Activated effector memory CD4-positive, alpha-beta T cell treated with Interleukin-2 at 50 U/mL for 16 hours (primary cell): ENCODE measurements around the gene SLC22A23.

Experiments used
- DNase-seq: peaks from one replicate; pipeline ENCODE4 v3.0.0-alpha.2; 2020

The SLC22A23 gene

DNA sequence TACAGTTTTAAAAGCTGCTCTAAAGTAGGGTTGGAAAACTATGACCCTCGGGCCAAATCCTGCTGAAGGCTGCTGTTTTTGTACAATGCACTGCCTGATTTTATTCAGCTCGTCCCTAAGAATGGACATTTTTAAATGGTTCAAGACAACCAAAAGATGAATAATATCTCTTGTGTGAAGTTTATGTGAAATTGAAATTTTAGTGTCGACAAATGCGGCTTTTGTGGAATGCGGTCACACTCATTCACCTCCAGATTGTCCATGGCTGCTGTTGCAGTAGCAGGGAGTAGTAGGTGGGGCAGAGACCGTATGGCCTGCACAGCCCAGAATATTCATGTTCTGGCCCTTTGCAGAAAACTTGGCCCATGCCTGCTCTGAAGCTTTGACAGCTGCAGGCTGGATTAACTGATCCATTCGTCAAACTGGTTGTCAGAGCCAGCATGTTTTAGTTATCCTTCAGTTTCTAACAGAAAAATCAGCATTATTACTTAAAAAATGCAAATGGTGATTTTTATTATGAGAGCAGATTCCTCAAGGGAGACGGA, 106.5 kb downstream of the SLC22A23 start:
- DNase-seq: no peak

DNA sequence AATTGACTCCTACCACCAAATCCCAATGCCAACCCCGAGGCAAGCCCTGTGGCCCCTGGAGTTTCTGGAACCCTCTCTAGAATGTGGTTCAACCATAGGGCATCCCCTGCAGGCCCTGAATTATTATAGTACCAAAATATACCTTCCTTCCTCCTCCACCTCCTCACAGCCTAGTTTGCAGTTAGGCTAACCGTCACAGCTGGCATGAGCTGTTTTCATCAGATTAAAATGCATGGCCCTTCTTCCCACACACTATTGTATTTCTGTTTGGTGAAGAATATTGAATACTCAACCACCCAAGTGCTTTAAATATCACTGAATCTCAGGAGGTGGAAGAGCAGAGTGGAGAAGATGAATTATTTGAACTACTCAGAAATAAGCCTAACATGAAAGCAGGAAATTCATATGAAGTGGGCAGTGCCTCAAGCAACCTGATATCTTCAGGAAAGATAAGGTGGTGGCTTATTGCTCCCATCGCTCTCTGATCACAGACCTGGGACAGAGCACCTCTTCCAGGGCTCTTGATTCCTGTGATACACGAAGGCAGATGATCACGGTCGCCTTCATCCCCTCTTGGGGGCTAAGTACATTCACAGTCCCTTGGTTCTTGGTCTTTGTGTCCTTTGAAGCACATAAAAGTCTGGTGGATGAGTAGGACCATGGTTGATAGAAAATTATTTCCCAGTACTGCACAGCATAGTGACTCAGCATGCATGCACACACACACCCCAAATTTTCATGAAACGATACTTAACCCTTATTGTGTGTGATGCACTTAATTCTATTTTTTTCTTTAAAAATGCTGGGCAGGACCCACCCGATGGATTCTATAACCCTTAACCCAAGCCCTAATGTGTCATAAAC, 107.2 kb downstream of the SLC22A23 start:
- DNase-seq: no peak

DNA sequence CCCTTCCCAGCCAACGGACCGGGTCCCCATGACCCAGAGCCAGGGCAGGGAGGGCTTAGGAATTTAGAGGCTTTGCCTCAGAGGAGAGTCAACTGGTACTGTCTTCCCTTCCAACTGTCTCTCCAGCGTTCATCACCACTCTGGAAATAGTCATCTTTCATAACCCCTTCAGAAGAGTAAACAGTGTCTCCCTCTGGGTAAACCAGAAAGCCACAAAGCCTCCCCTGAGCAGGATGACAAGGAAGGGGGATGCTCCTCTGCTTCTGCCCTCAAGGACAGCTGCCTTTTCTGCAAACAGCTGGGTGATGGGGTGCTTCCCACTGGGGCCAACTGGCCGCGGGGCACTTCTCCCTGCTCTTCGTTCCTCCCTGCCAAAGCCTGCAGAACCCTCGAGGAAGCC, 108.0 kb downstream of the SLC22A23 start:
- DNase-seq: no peak

GRCh38 chr6:3347826-3348225, 109.0 kb downstream of the SLC22A23 start:
- DNase-seq: no peak

- no peak for DNase-seq
Observed at GRCh38 chr6:3347247-3347646, 109.6 kb downstream of the SLC22A23 start.

- DNase-seq: no peak
Observed at GRCh38 chr6:3346476-3346875, 110.4 kb downstream of the SLC22A23 start.

DNA sequence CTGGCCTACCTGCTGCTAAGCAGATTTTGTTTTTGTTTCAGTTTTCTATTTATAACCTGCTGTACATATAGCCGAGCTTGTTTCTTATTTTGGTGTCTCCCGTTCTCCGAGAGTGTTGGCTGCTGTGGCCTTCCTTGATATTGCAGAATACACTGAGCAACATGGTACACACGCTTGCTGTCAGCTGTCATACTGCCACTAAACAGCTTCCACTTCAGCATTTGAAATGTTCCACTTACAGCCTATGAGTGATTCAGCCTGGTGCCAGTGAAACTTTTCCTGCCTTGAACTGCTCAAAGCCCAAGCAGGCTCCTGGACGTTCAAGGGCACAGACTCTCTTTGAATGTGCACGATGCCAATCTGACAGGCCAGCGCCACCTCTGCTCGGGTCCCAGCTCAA, 111.0 kb downstream of the SLC22A23 start:
- no peak for DNase-seq

DNA sequence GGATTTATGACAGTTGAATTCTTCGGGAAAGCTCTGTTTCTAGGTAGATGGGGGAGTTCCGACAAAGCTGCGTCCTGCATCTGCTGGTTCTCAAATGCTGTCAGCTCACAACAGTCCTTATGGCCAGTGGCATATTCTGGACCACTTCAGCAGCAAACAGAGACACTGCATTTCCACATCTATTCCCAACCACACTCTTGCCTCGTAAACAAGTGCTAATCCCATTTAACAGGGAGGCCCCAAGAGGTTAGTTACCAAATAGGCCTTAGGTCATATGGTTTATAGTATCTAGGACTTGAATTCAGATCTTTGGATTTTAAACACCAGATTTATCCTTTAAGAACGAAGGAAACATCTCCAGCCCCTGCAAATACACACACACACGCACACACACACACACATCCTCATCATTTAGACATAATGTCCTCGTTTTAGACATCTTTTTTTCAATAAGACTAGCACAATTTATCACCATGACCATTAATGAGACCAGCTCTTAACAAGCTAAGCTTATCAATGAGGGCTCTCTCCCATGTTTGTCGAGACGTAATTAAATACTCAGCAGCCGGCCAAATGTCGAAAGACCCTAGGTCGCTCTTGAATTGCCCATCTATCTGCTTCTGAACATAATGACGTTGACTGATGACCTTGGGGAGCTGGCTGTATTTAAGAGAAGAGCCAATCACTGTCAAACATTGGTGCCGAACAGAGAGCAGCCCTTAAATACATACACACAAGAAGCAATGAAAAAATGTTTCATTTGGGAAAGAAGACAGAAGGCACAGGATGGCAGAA, 113.6 kb downstream of the SLC22A23 start:
- no peak for DNase-seq

DNA sequence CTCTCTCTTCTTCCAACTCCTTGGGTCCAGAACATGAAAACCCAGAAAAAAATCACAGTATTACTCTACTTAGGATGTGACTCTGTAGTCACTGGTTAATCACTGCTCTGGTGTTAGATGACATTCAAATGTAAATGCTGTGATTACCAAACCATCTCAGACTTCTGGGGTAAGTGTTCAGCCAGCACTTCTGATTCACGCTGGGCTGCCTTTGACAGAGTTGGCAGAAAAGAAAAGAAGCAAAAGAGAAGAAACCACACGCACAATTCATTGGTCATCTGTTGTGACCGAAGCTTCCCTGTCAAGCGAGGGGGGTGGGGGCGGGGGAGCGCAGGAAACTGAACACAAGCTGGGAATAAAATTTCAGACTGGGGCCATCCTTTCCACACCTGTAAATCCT, 115.4 kb downstream of the SLC22A23 start:
- DNase-seq: no peak

GRCh38 chr6:3340894-3341293, 116.0 kb downstream of the SLC22A23 start:
- no peak for DNase-seq

- DNase-seq: no peak
Observed at GRCh38 chr6:3340358-3340802, 116.5 kb downstream of the SLC22A23 start.

DNA sequence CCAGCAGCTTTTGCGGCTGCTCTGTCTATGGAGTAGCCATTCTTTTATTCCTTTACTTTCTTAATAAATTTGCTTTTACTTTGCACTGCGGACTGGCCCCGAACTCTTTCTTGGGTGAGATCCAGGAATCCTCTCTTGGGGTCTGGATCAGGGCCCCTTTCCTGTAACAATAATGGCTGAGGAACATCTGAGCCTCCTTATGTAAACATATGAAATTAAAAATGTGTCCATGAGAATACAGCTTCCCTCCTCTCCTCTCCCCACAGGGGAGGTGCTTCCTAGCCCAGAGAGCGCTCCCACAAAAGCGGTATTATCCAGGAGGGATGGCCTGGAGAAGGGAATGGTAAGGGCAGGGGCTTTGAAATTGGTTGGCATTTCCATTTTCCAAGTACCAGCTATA, 117.0 kb downstream of the SLC22A23 start:
- no peak for DNase-seq

DNA sequence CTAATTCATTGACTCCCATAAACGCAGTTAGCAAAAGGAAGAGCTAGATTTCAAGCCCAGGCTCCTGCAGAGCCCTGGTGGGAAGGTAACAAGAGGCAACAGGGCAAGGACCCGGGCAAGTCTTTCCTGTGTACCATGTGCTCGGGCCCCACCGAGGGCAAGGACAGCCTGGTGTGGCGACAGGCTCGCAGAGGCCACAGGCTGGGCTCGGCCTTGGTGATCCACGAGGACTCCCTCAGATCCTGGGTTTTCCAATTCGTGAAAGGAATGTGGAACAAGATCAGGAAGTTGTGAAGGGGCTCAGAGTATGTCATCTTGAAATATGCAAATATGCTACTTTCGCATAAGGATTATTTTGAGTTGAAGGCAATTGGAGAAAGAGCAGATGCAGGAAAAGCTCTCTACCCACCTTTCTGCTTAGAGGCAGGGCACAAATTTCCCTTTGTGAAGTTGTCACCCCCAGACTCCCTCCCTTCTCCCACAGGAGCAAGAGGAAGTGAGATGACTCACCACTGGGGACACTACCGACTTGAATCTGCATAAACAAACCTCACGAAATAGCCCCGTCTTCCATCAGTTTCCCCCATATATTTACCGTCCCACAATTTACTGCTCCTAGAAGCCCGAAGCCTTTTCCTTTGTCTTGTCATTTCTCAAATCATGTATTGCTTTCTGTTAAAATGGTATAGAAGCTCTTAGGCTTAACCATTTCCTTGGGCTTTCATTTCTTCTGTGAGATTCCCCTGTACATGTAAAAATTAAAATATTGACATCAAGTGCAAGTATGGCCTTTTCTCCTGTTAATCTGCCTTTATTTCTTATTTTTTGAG, 119.1 kb downstream of the SLC22A23 start:
- no peak for DNase-seq

GRCh38 chr6:3336859-3337515, 119.9 kb downstream of the SLC22A23 start:
- DNase-seq: no peak

- DNase-seq: no peak
Observed at GRCh38 chr6:3336066-3336786, 120.6 kb downstream of the SLC22A23 start.

DNA sequence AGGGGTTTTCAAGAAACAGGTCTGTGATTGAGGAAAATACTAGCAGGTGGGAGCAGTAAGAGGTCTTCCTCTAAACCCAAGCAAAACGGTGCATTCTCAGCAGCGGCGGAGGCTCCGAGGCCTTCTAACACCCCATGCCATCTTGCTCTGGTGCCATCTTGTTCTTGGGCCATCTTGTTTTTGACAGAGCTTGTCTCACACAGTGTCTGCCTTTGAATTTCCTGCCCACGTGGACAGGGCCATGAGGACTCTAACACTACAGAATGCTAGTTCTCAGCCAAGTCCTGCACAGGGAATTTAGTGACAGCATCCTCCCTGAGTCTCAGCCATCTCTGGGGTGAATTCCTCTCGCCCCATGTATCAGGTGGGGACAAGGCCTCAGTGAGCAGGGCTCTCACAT, 121.7 kb downstream of the SLC22A23 start:
- DNase-seq: no peak

DNA sequence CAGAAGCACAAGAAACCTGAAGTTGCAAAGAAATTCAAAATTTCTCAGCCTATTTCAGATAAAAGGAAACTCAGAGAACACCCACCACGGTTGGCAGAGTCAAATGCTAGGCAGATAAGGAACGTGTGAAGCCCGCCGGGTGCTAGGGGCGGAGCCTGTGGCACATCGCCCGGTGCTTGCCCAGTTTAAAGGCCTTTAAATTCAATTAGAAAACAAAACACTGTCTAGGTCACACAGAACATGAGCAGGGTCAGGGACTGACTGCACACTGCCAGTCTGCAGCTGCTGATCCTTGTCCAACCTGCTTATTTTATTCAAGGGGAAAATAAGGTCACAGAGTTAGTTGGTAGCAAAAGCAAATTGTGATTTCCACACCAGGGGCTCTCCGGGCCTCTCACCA, 122.3 kb downstream of the SLC22A23 start:
- DNase-seq: no peak

DNA sequence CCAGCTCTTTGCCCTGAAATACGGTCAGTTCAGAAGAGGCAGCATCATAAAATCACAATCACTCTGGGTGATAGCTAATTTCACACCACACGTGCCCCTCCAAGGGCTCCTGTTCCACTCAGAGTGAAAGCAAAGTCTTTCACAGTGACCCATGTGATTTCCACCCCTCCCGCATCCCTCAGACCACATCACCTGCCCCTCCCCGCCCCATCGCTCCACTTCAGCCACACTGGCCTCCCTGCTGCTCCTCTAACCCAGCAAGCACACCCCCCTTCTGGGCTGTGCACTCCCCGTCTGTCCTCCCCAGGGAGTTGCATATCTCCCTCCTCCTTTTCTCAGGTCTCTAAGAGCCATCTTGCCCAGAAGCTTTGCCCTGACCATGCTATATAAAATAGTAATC, 123.6 kb downstream of the SLC22A23 start:
- DNase-seq: no peak

GRCh38 chr6:3331971-3332370, 124.9 kb downstream of the SLC22A23 start:
- DNase-seq: no peak

DNA sequence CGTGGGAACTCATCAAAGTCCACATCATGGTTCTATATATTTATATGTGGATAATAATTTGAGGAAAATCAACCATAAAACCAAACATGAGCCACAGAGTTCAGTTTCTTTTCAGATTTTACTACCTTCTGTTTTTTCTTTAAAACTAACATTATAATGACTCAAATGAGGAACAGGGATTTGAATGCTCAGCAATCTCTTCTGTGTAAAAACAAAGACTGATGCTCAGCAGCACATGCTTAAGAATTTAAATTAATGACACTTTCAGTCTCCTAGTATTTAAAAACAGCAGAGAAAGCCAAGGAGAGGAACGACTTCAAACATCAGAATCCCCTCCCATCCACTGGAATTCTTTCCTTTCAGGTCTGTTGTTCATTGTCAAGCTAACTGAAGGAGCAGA, 125.4 kb downstream of the SLC22A23 start:
- DNase-seq: no peak

DNA sequence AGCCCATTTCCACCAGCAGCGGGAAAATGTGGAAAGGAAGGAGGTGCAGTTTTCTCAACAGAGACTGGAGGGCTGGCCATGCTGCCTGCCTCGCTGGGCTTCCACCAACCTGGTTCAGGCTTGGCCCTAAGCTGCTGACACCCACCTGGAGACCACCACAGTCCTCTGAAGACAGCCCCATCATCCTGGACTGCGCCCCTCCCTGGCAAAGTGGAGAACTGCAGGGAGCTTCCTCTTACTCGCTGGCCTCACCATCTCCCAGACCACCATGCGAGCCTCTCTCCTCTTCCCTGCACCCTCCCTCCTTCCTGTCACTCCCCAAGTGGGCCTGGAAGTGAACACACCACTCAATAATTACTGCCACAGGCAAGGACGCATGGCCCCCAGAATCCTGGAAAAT, 126.7 kb downstream of the SLC22A23 start:
- no peak for DNase-seq
